ENCODE results near the gene LOXL3. TPM values are rescaled to one million over a fixed set of nuclear protein-coding genes. Genes with fewer than 3 reads are reported as not detected.
A peak's percentile ranks its signal among the peaks of the same experiment; 100 is the strongest.

LOXL3 gene
- total and polyA plus RNA-seq, 12 donors, result 3.6 to 26.4 (median 12.5) TPM

DNA sequence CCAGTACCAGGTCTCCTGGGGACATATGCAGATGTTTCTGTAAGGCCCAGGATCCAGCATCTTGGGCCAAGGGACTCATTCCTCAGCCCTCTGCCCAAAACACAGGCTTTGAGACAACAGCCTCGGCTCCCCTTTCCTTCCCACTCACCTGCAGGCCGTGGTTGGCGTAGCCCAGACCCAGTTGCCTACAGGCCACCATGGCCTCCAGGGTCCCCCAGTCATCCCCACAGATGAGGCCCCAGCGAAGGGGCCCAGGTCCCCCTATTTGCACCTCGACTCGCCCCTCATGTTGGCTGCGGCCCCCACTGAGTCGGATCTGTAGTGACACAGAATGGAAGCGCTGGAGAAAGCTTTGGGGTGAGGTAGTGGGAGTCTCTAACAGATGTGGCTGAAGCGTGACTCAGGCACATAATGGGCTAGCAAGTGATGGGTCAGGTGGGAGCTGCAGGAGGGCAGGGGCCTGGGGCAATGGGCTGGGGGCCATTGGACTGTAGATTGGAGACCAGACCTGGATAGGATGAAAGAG lies 18.2 kb downstream of the LOXL3 start:
- H3K9me3 ChIP-seq (replicated peaks in 1 of 3), result no peaks in the 10 kb centered on the region

DNA sequence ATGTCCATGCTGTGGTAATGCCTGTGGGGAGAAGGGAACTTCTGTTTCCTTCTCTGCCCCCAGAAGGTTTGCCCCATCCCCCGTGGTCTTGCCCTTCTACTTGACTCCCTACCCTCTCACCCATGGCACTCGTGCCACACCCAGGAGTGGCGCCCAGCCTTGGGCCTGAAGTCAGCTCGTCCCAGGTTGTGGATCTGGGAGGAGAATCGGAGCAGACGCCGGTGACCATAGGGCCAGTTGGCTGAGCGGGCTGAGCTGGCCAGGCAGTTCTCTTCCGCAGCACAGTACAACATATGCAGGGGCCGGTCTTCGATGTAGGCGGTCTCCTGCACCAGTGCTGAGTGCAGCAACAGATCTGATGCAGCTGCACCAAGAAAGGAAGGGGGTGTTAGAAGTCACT lies 19.3 kb downstream of the LOXL3 start:
- Histone ChIP-seq H3K9me3 (replicated peaks in 1 of 3) (no peaks in the 10 kb centered on the region), H3K27ac (no peak overlapping the region), H3K4me3 (no peak overlapping the region), H3K27me3 (no peaks in the 10 kb centered on the region), H3K36me3 (replicated peaks in 1 of 2) (peaks cover 0 to 13% of the 10 kb centered on the region in 2 donors), H3K4me1 (replicated peaks in 1 of 2) (peaks cover 0 to 7% of the 10 kb centered on the region in 2 donors)
- TF ChIP-seq, protein P1, sequence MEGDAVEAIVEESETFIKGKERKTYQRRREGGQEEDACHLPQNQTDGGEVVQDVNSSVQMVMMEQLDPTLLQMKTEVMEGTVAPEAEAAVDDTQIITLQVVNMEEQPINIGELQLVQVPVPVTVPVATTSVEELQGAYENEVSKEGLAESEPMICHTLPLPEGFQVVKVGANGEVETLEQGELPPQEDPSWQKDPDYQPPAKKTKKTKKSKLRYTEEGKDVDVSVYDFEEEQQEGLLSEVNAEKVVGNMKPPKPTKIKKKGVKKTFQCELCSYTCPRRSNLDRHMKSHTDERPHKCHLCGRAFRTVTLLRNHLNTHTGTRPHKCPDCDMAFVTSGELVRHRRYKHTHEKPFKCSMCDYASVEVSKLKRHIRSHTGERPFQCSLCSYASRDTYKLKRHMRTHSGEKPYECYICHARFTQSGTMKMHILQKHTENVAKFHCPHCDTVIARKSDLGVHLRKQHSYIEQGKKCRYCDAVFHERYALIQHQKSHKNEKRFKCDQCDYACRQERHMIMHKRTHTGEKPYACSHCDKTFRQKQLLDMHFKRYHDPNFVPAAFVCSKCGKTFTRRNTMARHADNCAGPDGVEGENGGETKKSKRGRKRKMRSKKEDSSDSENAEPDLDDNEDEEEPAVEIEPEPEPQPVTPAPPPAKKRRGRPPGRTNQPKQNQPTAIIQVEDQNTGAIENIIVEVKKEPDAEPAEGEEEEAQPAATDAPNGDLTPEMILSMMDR (IDR thresholded peaks at IDR 0.05), result no peak
- TF ChIP-seq POLR2A (IDR thresholded peaks at IDR 0.05), result no peak
- DNase-seq, result no peak
- intact Hi-C loops (cut with DNase I), result no loop called here
- WGBS, 4 donors, result 83 to 97% (median 85%) methylated on average over 4 to 12 of the region's 12 CpGs

More for the DNA sequence above, 18.2 kb downstream of the LOXL3 start:
- WGBS, 4 donors, result 85 to 97% (median 89%) methylated on average over 6 to 10 of the region's 10 CpGs
- TF ChIP-seq POLR2A (IDR thresholded peaks at IDR 0.05), result no peak
- TF ChIP-seq, protein P1 (IDR thresholded peaks at IDR 0.05), result no peak
- peaks cover 0 to 13% of the 10 kb centered on the region in 2 donors for H3K36me3 ChIP-seq (replicated peaks in 1 of 2)
- H3K4me3 ChIP-seq, result no peak overlapping the region
- no peak overlapping the region for H3K27ac ChIP-seq
- peaks cover 0 to 7% of the 10 kb centered on the region in 2 donors for H3K4me1 ChIP-seq (replicated peaks in 1 of 2)
- no peaks in the 10 kb centered on the region for H3K27me3 ChIP-seq
- intact Hi-C loops (cut with DNase I), result no loop called here
- DNase-seq, result no peak

DNA sequence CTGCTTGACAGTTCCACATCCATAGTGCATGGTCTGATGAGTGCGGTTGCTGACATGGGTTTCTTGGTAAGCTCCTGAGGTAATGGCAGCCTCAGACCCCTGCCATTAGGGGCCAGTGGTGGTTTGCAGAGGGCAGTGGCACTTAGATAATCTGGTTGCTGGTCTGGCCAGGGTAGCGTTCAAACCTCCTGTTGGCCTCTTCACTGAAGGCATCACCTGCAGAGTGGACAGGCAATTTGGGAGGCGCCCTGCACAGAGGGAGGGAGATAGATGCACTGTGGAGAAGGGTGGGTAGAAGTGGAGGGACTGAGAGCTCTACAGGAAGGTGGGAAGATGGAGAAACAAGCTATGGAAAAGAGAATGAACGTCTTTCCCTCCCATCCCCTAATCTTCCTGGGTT lies 20.3 kb downstream of the LOXL3 start:
- Histone ChIP-seq H3K4me1 (replicated peaks in 1 of 2) (peaks cover 6 to 12% of the 10 kb centered on the region in 2 donors), H3K27me3 (no peaks in the 10 kb centered on the region), H3K27ac (no peak overlapping the region), H3K4me3 (no peak overlapping the region), H3K9me3 (replicated peaks in 1 of 3) (no peaks in the 10 kb centered on the region), H3K36me3 (replicated peaks in 1 of 2) (peaks cover 0 to 13% of the 10 kb centered on the region in 2 donors)
- intact Hi-C loops (cut with DNase I), result no loop called here
- no peak for DNase-seq
- TF ChIP-seq POLR2A (IDR thresholded peaks at IDR 0.05), result no peak
- TF ChIP-seq, protein P1 (IDR thresholded peaks at IDR 0.05), result no peak
- 81 to 91% (median 83%) methylated on average over 3 to 4 of the region's 4 CpGs for WGBS, 4 donors

DNA sequence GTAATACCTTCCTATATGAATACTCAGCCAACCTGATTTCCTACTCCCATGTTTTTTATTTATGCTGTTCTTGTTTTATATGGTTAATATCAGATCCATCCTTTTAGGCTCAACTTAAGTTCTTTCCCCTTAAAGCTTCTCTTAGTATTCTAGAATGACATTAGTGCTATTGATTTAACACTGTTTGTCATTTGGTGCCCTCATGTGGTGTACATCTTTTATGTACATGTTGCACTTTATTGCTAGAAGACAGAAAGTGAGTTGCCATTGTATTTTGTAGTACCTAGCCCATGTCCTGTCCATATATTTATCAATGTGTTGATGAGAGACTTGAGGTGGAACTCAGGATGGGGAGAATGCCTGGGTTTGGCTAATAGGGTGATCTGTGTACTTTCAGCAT lies 21.5 kb downstream of the LOXL3 start:
- no peak for TF ChIP-seq POLR2A (IDR thresholded peaks at IDR 0.05)
- TF ChIP-seq, protein P1 (IDR thresholded peaks at IDR 0.05), result peak in 3 of 6 experiments; percentile 20 to 29 (median 27)
- peaks cover 11 to 15% of the 10 kb centered on the region in 2 donors for H3K4me1 ChIP-seq (replicated peaks in 1 of 2)
- intact Hi-C loops (cut with DNase I), result no loop called here
- H3K27ac ChIP-seq, result no peak overlapping the region
- H3K27me3 ChIP-seq, result no peaks in the 10 kb centered on the region
- no peak for DNase-seq
- peaks cover 0 to 19% of the 10 kb centered on the region in 2 donors for H3K36me3 ChIP-seq (replicated peaks in 1 of 2)
- no peaks in the 10 kb centered on the region for H3K9me3 ChIP-seq (replicated peaks in 1 of 3)
- H3K4me3 ChIP-seq, result no peak overlapping the region

Measured in adrenal gland (tissue), 12 donors.